SU-DHL-6 (cell line): ENCODE measurements around the gene NLGN1.
"Not testable (repeated sequence)": the region's sequence is repeated elsewhere in the genome, so short reads cannot be mapped to it uniquely, and the experiment has no call there.

ENCODE experiments used
- H2AFZ ChIP-seq: fragments of 200-600 bp; sonication (generic); 2 replicates; pipeline ENCODE4 v1.6.1; 2014; ENCODE audit warnings: low read depth, mild to moderate bottlenecking, moderate library complexity, mixed read lengths, antibody characterized with exemption, low read length; ENCODE audit not compliant: severe bottlenecking
- H3F3A ChIP-seq: fragments of 200-600 bp; shearing (Covaris generic); 2 replicates; pipeline ENCODE4 v1.6.0; 2016; ENCODE audit warnings: antibody characterized with exemption, mild to moderate bottlenecking; ENCODE audit not compliant: insufficient read depth
- H3K27ac ChIP-seq: fragments of 200-600 bp; sonication (generic); 2 replicates; pipeline ENCODE4 v1.5.1; 2016; ENCODE audit warnings: low read depth, mild to moderate bottlenecking, low read length, moderate library complexity, mixed read lengths
- H3K27me3 ChIP-seq: fragments of 200-600 bp; sonication (generic), shearing (Covaris generic); 2 replicates; pipeline ENCODE4 v1.6.0; 2014; ENCODE audit warnings: mild to moderate bottlenecking, low read length
- H3K36me3 ChIP-seq: fragments of 200-600 bp; sonication (generic); 2 replicates; pipeline ENCODE4 v1.6.1; 2014; ENCODE audit warnings: mild to moderate bottlenecking, low read length, mixed read lengths
- H3K4me2 ChIP-seq: fragments of 300-600, 200-600 bp; shearing (Covaris generic), sonication (generic); 2 replicates; pipeline ENCODE4 v1.6.0; 2014; ENCODE audit warnings: low read length, low read depth, mild to moderate bottlenecking; ENCODE audit not compliant: poor library complexity, severe bottlenecking
- H3K4me3 ChIP-seq: fragments of 200-600 bp; sonication (generic); 2 replicates; pipeline ENCODE4 v1.5.1; 2014; ENCODE audit warnings: antibody characterized with exemption, low read length, mild to moderate bottlenecking, mixed read lengths; ENCODE audit not compliant: insufficient read depth, poor library complexity, severe bottlenecking
- H3K79me2 ChIP-seq: fragments of 200-600 bp; sonication (generic); 2 replicates; pipeline ENCODE4 v1.6.1; 2014; ENCODE audit warnings: mild to moderate bottlenecking, low read length, moderate library complexity; ENCODE audit not compliant: insufficient read depth
- H3K9ac ChIP-seq: fragments of 200-600 bp; sonication (generic); 2 replicates; pipeline ENCODE4 v1.7.0; 2014; ENCODE audit warnings: mild to moderate bottlenecking, low read length
- H3K9me2 ChIP-seq: fragments of 200-600 bp; sonication (generic); replicated peaks from 2 replicates; pipeline ENCODE4 v1.6.1; 2014; ENCODE audit warnings: low read length; ENCODE audit not compliant: insufficient read depth
- H3K9me3 ChIP-seq: fragments of 200-600 bp; sonication (generic); 2 replicates; pipeline ENCODE4 v1.6.1; 2014; ENCODE audit warnings: low read length, mixed read lengths; ENCODE audit not compliant: insufficient read depth
- H4K20me1 ChIP-seq: fragments of 200-600 bp; sonication (generic); 2 replicates; pipeline ENCODE4 v1.6.1; 2014; ENCODE audit warnings: low read depth, mild to moderate bottlenecking, antibody characterized with exemption, low read length, moderate library complexity, mixed read lengths
- EZH2phosphoT487 ChIP-seq: fragments of 200-600 bp; sonication (generic), shearing (Covaris generic); conservative IDR thresholded peaks from 2 replicates; pipeline ENCODE4 v1.6.1; 2018; ENCODE audit warnings: mild to moderate bottlenecking, antibody characterized with exemption, low read length, moderate library complexity, mixed read lengths
- TF ChIP-seq, protein P1 (sequence below): fragments of 200-600 bp; sonication (generic); IDR thresholded peaks from one replicate; pipeline ENCODE4 v1.5.1; 2017; ENCODE audit warnings: antibody characterized with exemption, mild to moderate bottlenecking, low read length, moderate library complexity; ENCODE audit not compliant: insufficient read depth, poor library complexity, severe bottlenecking

Gene NLGN1

DNA sequence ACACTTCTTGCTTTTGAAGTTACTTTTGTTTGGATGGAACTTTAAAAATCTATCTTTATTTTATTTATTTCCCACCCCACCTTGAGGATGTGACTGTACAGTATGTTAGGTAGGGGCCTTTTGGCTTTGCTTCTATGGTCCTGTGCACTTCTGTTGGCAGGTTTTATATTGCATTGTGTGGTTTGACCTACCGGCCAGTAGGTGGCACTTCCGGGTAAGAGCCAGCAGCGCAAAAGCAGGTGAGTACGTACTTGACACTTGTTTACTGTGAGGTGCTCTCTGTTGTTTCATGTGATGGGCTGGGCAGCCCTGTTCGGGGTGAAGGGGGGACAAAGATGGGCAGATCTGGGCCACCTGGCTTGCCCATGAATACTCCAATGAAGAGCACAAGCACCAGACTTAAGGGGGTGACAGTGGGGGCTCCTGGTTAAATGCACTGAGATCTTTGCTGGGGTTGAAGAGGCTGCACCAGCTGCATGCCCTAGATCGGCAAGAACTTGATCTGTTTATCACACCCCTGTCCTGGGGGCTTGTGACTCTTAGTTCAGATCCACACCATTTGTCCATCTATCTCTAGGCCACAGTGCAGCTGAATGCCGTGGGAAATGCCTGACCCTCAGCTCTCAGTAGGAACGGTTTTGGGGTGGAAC is 131.6 kb downstream of the NLGN1 start:
- Histone ChIP-seq H3K4me2 (no peak overlapping the region), H2AFZ (no peak overlapping the region), H3K9ac (no peak overlapping the region), H3K36me3 (no peaks in the 10 kb centered on the region), H3K27ac (no peak overlapping the region), H3F3A (no peaks in the 10 kb centered on the region), H3K4me3 (no peak overlapping the region), H4K20me1 (no peaks in the 10 kb centered on the region), H3K79me2 (no peaks in the 10 kb centered on the region), H3K9me3 (no peaks in the 10 kb centered on the region), H3K9me2 (no peaks in the 10 kb centered on the region), H3K27me3 (no peaks in the 10 kb centered on the region)
- TF ChIP-seq, protein P1, sequence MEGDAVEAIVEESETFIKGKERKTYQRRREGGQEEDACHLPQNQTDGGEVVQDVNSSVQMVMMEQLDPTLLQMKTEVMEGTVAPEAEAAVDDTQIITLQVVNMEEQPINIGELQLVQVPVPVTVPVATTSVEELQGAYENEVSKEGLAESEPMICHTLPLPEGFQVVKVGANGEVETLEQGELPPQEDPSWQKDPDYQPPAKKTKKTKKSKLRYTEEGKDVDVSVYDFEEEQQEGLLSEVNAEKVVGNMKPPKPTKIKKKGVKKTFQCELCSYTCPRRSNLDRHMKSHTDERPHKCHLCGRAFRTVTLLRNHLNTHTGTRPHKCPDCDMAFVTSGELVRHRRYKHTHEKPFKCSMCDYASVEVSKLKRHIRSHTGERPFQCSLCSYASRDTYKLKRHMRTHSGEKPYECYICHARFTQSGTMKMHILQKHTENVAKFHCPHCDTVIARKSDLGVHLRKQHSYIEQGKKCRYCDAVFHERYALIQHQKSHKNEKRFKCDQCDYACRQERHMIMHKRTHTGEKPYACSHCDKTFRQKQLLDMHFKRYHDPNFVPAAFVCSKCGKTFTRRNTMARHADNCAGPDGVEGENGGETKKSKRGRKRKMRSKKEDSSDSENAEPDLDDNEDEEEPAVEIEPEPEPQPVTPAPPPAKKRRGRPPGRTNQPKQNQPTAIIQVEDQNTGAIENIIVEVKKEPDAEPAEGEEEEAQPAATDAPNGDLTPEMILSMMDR, result peak; percentile 66
- no peak for TF ChIP-seq EZH2phosphoT487

DNA sequence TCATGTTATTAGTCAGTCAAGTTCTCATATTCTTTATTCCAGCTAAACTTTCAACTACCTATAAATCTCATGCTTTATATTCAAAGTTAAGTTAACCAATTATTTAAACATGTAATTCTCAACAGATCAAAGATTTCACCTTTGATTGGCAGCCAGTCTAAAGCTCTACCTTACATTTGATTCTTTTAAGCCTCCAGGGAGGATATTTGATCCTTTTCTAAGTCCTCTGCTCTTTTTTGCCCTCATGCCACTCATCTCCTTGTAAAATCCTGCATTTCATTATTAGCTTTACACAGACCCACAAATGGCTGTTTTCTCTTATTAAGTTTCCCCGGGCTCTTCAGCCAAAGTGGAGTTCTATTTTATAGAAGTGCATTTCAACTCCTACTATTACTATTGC is 134.1 kb downstream of the NLGN1 start:
- Histone ChIP-seq H3K27me3 (no peaks in the 10 kb centered on the region), H3K9ac (no peak overlapping the region), H3K9me3 (no peaks in the 10 kb centered on the region), H4K20me1 (no peaks in the 10 kb centered on the region), H2AFZ (no peak overlapping the region), H3K36me3 (no peaks in the 10 kb centered on the region), H3K79me2 (no peaks in the 10 kb centered on the region), H3K4me2 (no peak overlapping the region), H3K4me3 (no peak overlapping the region), H3F3A (no peaks in the 10 kb centered on the region), H3K9me2 (no peaks in the 10 kb centered on the region), H3K27ac (no peak overlapping the region)
- TF ChIP-seq, protein P1, result no peak
- no peak for TF ChIP-seq EZH2phosphoT487

DNA sequence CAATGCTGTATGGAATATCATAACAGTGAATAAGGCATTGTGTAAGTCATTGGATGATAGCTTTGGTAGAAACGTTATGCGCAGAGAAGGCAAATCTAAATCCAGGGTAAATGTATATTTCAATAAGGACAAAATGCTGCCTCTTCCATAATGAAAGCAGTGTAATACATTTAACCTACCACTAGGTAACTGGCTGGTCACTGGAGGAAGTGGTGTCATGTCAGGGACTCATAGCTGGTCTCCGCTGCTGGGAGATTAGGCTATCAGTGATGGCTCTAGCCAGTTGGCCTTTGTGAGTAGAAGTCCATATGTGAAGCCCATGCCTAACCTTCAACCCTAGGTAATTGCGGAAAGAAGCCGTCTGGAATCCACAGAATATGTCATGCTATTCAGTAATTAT is 140.9 kb downstream of the NLGN1 start:
- Histone ChIP-seq H3K4me2 (no peak overlapping the region), H3K9me2 (no peaks in the 10 kb centered on the region), H3K79me2 (no peaks in the 10 kb centered on the region), H3K27ac (no peak overlapping the region), H3K4me3 (no peak overlapping the region), H4K20me1 (no peaks in the 10 kb centered on the region), H3F3A (no peaks in the 10 kb centered on the region), H3K9me3 (no peaks in the 10 kb centered on the region), H2AFZ (no peak overlapping the region), H3K27me3 (no peaks in the 10 kb centered on the region), H3K36me3 (no peaks in the 10 kb centered on the region), H3K9ac (no peak overlapping the region)
- TF ChIP-seq, protein P1, result no peak
- TF ChIP-seq EZH2phosphoT487, result no peak

DNA sequence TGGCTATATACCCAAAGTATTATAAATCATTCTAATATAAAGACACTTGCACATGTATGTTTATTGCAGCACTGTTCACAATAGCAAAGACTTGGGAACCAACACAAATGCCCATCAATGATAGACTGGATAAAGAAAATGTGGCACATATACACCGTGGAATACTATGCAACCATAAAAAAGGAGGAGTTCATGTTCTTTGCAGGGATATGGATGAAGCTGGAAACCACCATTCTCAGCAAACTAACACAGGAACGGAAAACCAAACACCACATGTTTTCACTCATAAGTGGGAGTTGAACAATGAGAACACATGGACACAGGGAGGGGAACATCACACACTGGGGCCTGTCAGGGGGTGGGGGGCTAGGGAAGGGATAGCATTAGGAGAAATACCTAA is 148.0 kb downstream of the NLGN1 start:
- not testable (repeated sequence) for H3K9me3 ChIP-seq, H3K4me2 ChIP-seq, H3K27me3 ChIP-seq, H3K36me3 ChIP-seq, H3K27ac ChIP-seq, H3K9ac ChIP-seq, H4K20me1 ChIP-seq, H3K4me3 ChIP-seq, H2AFZ ChIP-seq, H3F3A ChIP-seq, H3K9me2 ChIP-seq, H3K79me2 ChIP-seq
